HFFc6 (cell line): Measurements from ENCODE around the gene DPYSL3. TPM values are rescaled to one million over a fixed set of nuclear protein-coding genes. Genes with fewer than 3 reads are reported as not detected.
A peak's percentile ranks its signal among the peaks of the same experiment; 100 is the strongest.

Experiments used
- DNase-seq: peaks from one replicate; pipeline ENCODE4 v3.0.0-alpha.2; 2018
- H3K27ac Mint-ChIP-seq: 2 replicates; pipeline ENCODE4 v1.8.0; 2020; ENCODE audit warnings: mild to moderate bottlenecking, mixed read lengths
- H3K27me3 Mint-ChIP-seq: 2 replicates; pipeline ENCODE4 v1.8.0; 2021; ENCODE audit warnings: mild to moderate bottlenecking, moderate library complexity, mixed read lengths; ENCODE audit not compliant: insufficient read depth
- H3K36me3 Mint-ChIP-seq: 2 replicates; pipeline ENCODE4 v1.8.0; 2021; ENCODE audit warnings: low read depth, mixed read lengths
- H3K4me1 Mint-ChIP-seq: 2 replicates; pipeline ENCODE4 v1.8.0; 2020; ENCODE audit warnings: low read depth, mixed read lengths
- H3K4me3 Mint-ChIP-seq: 2 replicates; pipeline ENCODE4 v1.8.0; 2020; ENCODE audit warnings: mild to moderate bottlenecking, moderate library complexity, mixed read lengths
- H3K9me3 Mint-ChIP-seq: 2 replicates; pipeline ENCODE4 v1.8.0; 2020; ENCODE audit warnings: mild to moderate bottlenecking, mixed read lengths
- total RNA-seq, 6 experiments: library from RNA; stranded (reverse); fragmentation: NEBNext Ultra II Directional; extraction: Animal tissue kit (Norgen Biotek cat#: 25700); gene quantifications; 2 replicates in 1 of 6; 3 replicates in 5 of 6; pipeline ENCODE4 v1.2.3, GENCODE V29; 2021
- TF ChIP-seq, protein P1 (sequence below): fragments of 200-600 bp; sonication (generic); IDR thresholded peaks from 2 replicates; pipeline ENCODE4 v1.5.0; 2021; ENCODE audit warnings: antibody characterized with exemption, mild to moderate bottlenecking

Gene DPYSL3
- total RNA-seq, 6 experiments from 2014 or later = 41.9 to 57.7 (median 55.3) TPM

DNA sequence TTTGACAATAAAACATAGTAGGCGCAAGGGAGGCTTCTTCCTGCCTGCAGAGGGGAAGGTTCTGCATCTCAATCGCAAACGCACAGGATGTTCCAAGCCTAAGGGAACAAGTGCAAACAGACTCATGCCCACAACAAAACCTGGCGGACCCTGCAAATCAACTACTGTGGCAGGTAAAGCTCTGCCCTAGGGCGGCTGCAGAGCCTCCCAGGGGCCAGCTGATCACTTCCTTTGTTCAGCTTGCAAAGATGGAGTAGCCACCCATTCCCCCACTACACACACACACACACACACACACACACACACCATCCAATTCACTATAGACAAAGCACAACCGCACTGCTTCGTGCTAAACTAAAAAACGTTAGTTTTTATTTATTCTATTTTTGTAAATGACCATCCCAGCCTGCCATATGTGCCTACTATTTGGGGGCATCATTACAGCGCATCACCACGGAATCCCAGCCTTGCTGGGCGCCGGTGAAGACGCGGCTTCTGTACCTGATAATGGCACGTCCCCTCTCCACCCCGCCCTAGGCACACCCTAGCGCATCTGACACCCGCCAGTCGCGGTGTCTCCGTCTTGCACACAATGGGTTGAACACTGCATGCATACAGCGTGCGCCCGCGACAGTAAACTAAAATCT is 57.6 kb downstream of the DPYSL3 start:
- TF ChIP-seq, protein P1, sequence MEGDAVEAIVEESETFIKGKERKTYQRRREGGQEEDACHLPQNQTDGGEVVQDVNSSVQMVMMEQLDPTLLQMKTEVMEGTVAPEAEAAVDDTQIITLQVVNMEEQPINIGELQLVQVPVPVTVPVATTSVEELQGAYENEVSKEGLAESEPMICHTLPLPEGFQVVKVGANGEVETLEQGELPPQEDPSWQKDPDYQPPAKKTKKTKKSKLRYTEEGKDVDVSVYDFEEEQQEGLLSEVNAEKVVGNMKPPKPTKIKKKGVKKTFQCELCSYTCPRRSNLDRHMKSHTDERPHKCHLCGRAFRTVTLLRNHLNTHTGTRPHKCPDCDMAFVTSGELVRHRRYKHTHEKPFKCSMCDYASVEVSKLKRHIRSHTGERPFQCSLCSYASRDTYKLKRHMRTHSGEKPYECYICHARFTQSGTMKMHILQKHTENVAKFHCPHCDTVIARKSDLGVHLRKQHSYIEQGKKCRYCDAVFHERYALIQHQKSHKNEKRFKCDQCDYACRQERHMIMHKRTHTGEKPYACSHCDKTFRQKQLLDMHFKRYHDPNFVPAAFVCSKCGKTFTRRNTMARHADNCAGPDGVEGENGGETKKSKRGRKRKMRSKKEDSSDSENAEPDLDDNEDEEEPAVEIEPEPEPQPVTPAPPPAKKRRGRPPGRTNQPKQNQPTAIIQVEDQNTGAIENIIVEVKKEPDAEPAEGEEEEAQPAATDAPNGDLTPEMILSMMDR = no peak
- no peak for DNase-seq
- H3K4me1 Mint-ChIP-seq = peaks cover 50% of the 10 kb centered on the region
- H3K9me3 Mint-ChIP-seq = no peaks in the 10 kb centered on the region
- H3K27me3 Mint-ChIP-seq = no peaks in the 10 kb centered on the region; the same call in 1 of the 2 replicates
- H3K36me3 Mint-ChIP-seq = no peaks in the 10 kb centered on the region; the same call in 1 of the 2 replicates
- H3K27ac Mint-ChIP-seq = peak overlapping the region; percentile 6; the same call in 1 of the 2 replicates
- peak overlapping the region; percentile 92 for H3K4me3 Mint-ChIP-seq

GRCh38 chr5:147451193-147451592 is 58.7 kb downstream of the DPYSL3 start:
- peaks cover 48% of the 10 kb centered on the region for H3K4me1 Mint-ChIP-seq
- H3K27me3 Mint-ChIP-seq = no peaks in the 10 kb centered on the region; the same call in 1 of the 2 replicates
- DNase-seq = no peak
- no peaks in the 10 kb centered on the region; the same call in 1 of the 2 replicates for H3K36me3 Mint-ChIP-seq
- no peaks in the 10 kb centered on the region for H3K9me3 Mint-ChIP-seq
- H3K4me3 Mint-ChIP-seq = no peak overlapping the region
- H3K27ac Mint-ChIP-seq = no peak overlapping the region
- TF ChIP-seq, protein P1 = no peak

DNA sequence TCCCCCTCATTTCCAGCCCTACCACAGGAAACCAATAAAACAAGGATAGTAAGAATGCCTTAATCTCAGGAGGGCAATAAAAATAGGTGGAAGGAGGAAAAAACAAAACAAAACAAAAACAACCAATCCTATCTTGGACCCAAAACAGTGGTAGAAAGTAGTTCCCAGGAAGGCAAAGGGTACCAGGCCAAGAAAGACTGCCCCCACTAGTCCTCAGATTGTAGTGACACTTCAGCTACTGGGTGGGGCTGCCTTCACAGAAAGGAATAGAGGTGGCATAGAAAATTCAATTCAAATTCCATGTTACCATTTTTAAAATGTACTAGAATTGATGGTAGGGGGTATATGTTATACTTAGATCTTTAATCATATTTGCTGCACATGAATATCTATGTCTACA is 59.3 kb downstream of the DPYSL3 start:
- no peaks in the 10 kb centered on the region for H3K9me3 Mint-ChIP-seq
- H3K36me3 Mint-ChIP-seq = no peaks in the 10 kb centered on the region
- peaks cover 42% of the 10 kb centered on the region for H3K4me1 Mint-ChIP-seq
- H3K4me3 Mint-ChIP-seq = no peak overlapping the region; the same call in 1 of the 2 replicates
- H3K27me3 Mint-ChIP-seq = no peaks in the 10 kb centered on the region; the same call in 1 of the 2 replicates
- TF ChIP-seq, protein P1 = peak; percentile 17; the same call in 1 of the 2 replicates
- no peak for DNase-seq
- H3K27ac Mint-ChIP-seq = no peak overlapping the region

DNA sequence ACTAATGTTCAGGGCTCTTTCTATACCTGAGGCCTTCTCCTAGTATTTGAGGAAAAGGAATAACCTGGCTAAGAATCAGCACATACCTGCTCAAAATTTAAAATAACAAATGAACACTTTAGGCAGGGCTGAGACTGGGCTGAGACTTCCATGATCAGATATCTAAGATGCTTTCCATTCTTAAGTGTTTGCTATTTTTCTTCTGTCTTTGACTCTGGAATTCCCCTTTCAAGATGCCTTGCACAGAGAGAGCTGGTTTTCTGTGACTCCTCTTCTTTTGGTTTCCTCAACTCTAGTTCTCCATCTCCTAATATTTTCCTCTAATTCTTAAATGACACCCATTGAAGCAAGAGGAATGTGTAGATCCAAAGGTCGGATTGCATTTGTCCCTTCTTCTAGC is 61.1 kb downstream of the DPYSL3 start:
- Mint-ChIP-seq H3K9me3 (no peaks in the 10 kb centered on the region), H3K27ac (peak overlapping the region; percentile 45), H3K4me3 (no peak overlapping the region; the same call in 1 of the 2 replicates), H3K27me3 (no peaks in the 10 kb centered on the region; the same call in 1 of the 2 replicates), H3K4me1 (peaks cover 27% of the 10 kb centered on the region), H3K36me3 (no peaks in the 10 kb centered on the region)
- TF ChIP-seq, protein P1 = no peak
- peak; percentile 5 for DNase-seq

GRCh38 chr5:147446523-147446922 is 63.3 kb downstream of the DPYSL3 start:
- Mint-ChIP-seq H3K27me3 (no peaks in the 10 kb centered on the region; the same call in 1 of the 2 replicates), H3K4me1 (peaks cover 15% of the 10 kb centered on the region), H3K9me3 (no peaks in the 10 kb centered on the region), H3K4me3 (no peak overlapping the region), H3K36me3 (no peaks in the 10 kb centered on the region), H3K27ac (no peak overlapping the region)
- TF ChIP-seq, protein P1 = no peak
- no peak for DNase-seq
